Stimulated activated CD4-positive, alpha-beta T cell treated with anti-CD3 and anti-CD28 coated beads, Interleukin-15, amount 100 ng/mL, for 1 hour (primary cell): ENCODE results near the gene SLC8A1.

Experiments used
- DNase-seq, 2 donors: peaks; one replicate each; pipeline ENCODE4 v3.0.0-alpha.2; 2020; ENCODE audit warnings: low read depth in 1 of 2, low spot score in 1 of 2

The SLC8A1 gene

DNA sequence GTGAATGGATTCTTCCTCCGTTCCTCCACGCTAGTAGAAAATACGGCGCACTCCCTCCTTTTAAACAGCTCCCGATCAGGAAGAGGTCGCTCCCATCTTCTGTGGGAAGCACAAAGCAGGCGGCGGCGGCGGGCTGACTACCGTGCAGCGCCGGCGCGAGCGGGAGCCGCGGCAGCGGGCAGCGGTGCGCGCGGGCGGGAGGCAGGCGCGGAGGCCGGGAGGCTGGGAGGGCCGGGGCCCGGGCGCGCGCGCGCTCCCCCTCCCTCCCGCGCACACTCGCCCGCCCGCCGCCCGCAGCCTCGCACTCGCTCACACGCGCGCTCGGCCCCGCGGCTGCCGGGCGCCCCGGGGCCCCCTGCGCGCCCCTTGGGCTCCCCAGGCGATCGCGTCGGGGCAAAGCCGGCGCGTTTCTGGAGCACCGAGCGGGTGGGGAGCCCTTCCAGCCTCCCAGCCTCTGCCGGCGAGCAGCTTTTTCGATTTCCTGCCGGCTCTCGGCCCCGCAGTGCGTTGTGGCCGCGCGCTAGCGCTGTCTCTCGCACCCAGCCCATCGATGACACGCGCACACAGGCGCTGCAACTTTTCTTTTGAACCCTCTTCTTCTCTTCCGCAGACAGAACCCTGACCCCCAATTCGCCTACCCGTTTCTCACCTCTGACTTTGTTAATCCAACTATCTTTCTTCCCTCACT lies at the start of gene SLC8A1:
SLC8A1 (minus strand) TSS at position 173 of the 688 bp plus-strand sequence.
- no peak for DNase-seq

DNA sequence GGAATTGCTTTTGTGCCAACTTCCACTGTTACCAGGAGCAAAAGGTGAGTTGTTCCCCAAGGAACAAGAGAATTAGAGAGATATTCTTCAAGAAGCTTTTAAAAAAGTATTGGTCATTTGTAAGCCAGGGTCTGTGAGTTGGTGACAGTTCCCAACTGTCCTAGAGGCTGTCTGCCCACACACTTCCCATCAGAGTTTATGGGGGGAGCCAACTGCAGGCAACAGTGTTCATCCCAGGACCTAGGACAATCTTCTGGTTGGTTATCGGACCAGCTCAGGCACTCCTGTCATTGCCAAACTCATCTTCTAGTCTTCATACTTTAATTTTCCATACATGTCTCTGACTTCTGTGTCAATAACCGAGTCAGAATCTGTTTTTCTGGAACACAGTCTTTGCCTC lies 47.5 kb upstream of the SLC8A1 start:
- no peak for DNase-seq

DNA sequence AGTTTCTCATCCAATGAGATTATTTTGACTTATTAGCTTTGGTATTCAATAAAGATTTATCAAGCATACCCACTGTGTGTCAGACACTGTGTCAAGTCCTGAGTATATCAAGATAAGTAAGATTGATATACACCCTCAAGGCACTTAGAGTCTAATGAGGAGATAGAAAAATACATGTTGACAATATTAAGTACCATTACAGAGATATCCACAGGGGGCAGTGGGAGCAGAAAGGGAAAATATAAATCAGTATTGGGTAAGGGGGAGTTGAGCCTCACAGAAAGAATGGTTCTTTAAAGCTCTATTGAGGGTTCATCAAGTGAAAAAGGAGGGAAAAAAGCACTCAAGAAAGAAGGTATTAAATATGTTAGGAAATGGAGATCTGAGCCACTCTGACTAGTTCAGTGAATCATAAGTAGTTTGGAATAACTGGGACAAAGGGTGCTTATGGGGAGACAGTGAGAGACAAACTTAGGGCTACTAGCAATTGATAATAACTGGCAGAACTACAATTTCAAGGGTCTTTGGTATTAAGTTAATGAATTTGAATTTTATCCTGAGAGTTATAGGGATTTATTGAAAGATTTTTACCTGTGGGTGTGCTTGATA lies 45.5 kb upstream of the SLC8A1 start:
- DNase-seq: no peak

DNA sequence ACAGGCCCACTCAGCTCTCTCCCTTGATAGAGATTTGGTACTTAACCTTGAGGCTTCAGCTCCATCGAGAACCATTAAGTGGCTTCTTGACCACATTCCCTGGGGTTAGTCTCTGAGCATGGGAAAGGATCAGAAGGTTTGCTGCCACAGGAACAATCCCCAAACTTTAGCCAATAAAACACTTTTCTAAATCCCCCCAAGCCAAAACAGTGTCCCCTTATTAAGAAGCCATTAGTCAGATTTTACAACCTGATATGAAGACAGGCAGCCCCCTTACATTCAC lies 37.7 kb upstream of the SLC8A1 start:
- DNase-seq: no peak

DNA sequence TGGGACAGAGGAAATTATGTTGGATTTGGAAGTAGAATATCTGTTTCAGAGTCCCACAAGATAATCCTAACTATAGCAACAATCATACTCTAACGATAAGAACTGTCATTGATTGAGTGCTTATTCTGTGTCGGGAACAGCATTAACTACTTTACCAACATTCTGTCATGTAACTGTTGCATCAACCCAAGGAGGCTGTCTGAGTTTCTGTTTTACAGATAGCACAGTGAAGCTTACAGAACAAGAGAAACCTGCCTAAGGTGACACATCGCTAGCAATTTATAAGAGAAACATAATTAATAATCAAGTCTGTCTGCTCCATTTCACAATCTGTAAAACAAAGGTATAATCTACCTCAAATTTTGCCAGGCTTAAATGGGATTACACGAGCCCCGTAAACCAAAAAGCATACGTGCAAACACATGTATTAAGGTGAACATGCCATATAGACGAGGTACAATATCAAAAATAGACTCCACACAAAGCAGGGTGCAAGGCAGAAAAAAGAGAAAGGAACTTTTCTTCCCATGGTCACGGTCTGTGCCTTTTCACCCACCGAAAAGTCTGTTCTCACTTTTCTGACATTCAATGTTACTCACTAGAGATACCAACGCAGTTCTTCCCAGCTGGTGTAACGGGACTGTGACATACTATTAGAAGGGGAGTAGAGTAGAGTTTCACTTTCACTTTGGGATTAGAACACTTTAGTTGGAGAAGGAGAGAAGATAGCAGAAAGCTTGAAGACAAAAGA lies 37.2 kb upstream of the SLC8A1 start:
- DNase-seq: no peak

DNA sequence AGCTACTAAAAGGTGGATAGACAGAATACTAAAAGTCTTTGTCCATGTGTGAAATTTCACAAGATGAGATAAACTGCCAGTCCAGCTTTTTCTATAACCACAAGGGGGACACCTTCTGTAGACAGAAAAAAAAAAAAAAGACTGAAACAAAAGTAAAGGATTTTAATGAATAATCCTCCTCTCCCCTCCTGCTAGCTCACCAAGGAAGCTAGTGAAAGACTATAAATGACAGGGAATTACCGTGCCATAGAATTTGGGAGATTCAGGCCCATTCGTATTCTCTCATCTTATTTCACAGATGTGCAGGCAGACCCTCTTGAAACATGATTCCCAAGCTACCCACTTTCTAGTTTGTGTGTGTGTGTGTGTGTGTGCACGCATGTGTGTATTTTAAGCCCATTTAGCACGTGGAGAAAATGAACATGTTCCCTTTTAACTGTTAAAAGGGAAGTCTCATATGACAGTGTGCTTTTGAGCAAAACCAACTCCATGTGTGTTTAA lies 36.3 kb upstream of the SLC8A1 start:
- no peak for DNase-seq

DNA sequence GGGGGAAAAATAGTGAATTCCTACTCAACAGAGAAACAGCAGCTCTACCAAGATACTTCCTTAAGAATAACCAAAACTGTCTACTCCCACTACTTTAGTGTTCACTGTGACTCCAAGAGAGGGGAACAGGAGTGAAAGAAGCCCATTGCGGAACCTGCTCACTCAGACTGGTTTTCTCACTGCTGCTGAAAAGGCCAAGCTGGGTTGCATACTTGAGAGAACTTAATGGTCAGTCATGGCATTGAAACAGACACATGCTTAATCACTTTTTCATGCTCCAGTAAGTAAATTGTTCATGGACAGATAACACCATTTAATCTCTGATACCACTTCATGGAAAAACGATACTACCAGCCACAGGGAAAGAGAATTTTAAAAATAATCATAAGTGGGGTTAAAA lies 35.7 kb upstream of the SLC8A1 start:
- no peak for DNase-seq

DNA sequence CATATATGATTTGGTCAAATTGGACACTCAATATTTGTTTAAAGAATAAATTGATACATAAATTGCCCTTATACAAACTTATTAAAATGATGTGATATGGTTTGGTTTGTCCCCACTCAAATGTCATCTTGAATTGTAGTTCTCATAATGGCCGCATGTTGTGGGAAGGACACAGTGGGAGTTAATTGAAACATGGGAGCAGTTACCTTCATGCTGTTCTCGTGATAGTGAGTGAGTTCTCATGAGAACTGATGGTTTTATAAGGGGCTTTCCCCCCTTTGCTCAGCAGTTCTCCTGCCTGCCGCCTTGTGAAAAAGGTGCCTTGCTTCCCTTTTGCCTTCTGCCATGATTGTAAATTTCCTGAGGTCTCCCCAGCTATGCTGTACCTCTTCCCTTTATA lies 34.0 kb upstream of the SLC8A1 start:
- DNase-seq: no peak

DNA sequence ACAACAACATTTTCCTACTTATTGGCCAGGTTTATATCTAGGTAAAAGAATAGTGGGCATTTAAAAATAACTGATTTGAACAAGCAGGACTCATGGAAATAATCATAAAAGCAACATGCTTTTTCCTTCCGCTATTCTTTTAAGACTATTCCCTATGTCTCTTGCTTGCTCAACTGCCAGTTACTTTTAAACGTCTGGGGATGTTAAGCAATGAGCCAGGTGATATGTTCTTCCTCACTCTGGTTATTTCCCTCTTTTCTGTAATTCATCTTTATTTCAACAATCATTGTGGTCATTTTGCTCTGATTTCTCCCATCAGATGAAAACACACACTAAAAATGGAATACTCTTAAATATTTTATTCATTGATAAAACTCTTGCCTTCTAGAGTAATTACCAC lies 33.4 kb upstream of the SLC8A1 start:
- DNase-seq: no peak

DNA sequence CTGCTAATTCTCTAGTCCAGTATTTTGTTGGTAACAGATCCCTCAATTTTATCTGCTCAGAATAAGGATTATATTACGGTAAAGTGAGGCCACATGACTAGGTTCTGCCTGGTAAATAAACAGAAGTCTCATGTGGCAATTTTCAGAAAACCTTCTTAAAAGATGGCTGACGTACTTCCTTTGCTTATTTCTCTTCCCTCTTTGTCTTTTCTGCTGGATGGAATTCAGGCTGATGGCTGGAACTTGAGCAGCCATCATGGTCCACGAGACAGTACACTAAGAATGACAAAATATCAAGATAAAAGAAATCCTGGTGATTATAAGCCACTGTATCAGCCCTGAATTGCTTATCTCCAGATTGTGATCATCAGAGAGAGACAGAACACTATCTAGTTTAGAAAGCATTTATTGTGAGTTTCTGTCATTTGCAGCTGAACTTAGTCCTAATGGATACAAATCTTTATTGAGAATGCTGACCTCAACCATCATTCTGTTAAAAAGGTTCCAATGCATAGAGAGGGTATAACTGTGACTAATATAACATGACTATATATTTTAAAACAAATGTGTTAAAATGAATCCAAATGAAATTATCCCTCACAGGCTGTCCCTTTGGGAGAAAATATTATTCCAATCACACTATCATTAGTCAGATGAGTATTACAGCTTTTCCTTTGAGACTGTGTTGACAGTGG lies 31.8 kb upstream of the SLC8A1 start:
- no peak for DNase-seq

DNA sequence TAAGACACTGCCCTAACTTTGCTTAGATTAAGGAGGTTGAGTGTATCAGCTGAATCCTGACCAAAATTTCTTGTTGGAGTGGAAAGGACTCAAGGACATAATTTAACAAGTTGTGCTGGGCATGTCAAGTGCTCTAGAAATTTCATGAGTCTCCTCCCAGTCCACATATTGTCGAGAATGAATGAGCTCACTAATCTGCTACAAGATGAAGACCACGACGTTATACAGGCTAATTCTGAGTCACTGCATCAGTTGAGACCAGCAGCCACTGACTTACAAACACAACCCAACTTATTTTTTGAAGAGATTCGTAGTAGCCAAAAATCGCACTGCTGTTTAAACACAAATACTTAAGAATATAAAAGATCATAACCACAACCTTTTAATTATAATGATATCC lies 28.7 kb upstream of the SLC8A1 start:
- DNase-seq: no peak

DNA sequence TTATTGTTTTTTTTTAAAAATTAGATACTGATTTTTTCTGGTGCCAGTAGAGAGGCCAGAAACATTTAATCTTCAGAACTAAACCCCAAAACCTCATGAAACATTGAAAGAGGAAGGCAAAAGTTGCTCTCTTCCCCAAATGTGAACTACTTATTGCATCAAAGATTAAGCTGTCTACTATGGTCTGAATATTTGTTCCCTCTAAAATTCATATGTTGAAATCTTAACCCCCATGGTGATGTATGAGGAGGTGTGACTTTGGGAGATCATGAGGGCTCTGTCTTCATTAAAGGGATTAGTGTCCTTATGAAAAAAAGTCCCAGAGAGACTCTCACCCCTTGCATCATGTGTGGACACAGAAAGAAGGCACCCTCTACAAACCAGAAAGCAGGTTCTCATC lies 28.2 kb upstream of the SLC8A1 start:
- no peak for DNase-seq

DNA sequence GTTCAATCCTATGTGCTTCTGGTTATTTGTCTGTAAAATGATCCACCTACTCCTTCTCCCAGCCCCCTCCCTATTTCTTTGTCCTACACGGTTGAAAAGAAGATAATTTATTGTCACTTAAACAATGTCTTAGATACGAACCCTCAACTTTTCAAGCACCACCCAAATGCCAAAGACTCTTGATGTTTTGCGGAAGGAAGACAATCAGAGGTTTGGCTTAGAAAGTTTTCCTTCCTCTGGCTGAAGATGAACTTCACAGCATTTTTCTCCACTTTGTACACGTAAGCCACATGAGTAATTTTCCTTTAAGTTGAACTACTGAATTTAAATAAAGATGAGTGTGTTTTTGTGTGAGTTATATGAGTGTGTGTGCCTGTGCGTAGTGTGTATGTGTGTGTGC lies 25.5 kb upstream of the SLC8A1 start:
- no peak for DNase-seq

DNA sequence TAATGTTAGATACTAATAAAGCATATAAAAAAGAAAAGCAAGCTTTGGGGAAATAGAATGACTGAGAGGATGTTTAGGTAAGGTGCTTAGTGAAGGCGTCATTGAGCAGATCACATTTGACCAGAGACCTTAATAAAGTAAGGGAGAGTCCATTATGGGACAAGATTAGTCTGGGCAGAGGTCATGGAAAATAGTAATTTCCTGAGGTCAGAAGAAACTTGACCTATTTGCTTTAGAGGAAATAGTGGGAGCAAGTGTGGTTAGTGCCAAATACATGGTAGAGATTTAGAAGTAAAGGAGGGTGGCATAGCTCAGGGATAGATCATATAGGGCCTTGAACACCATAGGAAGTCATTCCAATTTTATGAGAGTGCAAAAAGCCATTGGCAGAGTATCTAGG lies 24.5 kb upstream of the SLC8A1 start:
- no peak for DNase-seq

DNA sequence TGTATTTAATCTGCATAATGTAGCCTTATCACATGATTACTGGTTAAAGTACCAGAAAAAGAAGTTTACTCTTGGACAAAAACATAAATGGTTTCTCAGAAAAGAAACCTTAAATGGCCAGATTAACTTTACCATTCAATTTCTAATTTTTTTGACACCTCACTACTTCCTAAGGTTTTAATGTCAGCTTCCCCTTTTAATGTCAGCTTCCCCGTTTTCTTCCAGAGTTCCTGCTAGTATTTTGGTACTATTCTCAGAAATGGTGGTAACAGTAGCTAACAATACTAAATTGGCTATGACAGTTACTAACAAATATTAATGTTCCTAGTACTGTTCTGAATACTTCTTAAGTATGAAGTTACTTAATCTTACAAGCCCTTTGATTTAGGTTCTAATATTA lies 22.4 kb upstream of the SLC8A1 start:
- DNase-seq: no peak

DNA sequence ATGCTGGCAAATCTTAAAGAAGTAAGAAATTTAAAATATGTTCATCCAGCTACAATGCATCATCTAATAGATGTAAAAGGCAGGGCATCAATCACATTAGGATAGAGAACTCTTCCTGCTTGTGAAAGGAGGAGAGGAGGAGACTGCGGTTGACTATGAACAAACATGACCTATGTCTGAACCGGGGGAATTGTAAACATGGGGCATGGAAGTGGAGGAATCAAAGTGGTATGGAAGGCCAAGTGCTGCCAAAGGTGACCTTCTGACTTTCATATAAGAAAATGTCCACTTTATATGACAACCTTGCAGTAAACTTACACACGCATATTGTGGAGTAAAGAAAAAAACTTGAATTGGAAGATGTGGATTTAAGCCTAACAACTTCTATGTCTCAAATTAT lies 20.0 kb upstream of the SLC8A1 start:
- DNase-seq: no peak

DNA sequence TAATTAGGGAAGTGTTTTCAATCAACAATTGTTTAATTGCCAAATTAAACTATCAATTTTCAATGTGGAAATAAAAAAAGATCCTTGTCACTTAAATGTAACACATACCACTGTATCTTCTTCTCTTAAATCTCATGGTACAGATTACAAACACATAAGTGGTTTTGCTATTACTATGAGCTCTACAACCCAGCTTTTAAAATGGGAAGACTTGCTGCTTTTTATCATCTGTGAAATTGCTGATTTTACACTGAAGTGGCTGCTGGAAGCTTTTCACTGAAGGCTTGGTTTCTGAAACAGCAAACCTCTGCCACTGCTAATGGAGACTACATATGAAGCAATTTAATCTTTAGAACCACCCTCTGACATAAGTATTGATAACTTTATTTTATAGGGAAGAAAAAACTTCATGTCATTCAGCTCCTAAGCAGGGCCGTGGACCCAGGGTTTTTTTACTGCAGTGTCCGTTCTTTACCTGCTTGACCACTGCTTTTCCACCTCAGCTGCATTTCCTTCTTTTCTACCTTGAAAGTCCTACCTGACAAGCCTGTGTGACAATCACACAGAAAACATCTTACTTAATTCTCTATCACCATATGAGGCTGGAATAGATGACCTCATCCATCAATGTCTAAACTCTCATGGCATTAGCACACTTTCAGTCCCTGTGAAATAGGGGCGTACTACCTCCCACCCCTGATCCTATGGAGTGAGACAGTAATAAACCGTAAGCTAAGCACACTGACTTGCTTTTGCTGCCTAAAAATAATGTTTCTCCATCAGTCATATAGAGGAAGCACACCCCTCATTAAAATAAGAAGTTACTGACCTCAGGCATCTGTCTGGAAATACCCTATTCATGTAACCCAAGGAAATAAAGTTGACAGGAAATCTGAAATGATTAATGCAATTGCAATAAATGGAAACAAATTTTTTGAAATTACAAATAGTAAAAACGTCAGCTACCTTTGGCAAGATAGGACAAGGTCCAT lies 19.2 kb upstream of the SLC8A1 start:
- DNase-seq: no peak

DNA sequence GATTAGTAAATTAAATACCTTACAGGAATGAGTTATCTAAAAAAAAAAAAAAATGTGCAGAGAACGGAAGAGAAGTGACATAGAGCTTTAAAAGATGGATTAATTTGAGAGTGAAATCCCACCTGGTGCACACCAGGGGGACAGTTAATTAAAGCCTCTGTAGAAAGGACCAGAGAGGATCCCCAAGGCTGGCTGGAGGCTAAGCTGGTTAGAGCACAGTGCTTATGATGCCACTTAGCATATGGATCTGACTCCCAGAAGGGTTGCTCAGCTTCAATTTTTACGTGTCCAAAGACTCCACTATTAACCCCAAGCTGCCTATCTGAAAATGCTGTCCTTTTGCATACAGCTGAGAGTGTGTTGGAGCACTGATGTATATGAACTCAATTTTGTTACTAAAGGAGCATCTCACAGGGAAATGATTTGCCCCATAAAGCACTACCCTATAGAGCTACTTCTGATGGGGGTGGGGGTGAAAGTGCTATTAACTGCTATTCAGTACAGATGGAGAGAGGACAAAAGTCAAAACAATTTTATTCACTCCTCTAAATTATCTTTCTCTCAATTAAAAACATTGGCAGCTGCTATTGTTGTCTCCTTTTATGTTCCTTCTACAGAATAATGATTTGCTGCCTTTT lies 15.2 kb upstream of the SLC8A1 start:
- no peak for DNase-seq

DNA sequence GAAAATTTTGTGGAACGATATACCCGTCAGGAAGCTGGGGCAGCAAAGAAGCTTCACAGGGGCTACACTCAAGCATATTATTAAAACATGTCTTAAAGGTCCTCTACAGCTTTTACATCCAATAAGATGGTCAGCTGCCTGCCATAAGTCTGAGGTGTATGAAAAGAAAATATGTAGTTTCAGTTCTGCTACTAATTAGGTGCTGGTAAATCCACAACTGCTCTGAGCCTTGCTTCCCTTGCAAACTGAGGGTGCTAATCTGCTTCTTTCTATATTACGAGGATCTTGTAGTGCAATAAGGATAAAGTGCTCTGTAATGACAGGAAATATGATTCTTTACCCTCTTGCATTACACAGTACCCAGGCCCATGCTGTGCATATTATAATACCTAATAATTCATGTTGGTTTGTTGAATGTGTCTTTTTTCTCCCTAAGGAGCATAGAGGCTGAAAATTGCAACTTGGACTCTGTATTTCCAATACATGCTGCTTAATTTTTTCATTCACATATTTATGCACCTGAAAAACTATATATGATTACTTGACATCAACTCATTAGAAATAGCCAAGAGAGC lies 14.5 kb upstream of the SLC8A1 start:
- DNase-seq: no peak

DNA sequence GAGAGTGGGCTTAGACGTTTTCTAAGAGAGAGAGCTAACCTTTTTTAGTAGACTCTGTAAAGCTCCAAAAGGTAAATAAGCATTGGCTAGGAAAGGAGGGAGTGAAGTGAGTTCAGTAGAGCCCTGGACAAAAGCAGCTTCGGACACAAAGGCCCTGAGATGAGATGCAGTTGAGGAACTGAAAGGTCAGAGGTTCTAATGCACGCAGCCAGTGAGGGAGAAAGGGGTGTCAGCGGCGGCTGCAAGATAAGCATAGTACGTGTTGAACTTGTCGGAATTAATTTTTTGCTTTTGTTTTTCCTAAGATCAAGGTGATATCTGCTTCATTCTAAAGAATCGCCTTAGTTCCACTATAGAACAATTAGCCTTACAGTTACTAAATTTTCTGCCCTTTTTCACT lies 11.2 kb upstream of the SLC8A1 start:
- no peak for DNase-seq
